Measurements from ENCODE around the gene HADH.

The HADH gene

GRCh38 chr4:108081256-108081655 is 91.6 kb downstream of the HADH start:
- no peak for DNase-seq (ENCODE audit: low read depth)
- no peak for TF ChIP-seq CTCF (IDR thresholded peaks at IDR 0.05; ENCODE audit: control insufficient read depth, insufficient read depth, low read depth, low read length, missing control alignments)
- no peak overlapping the region for H3K4me3 ChIP-seq (ENCODE audit: control insufficient read depth, low read depth, low read length)

Measured in AG09309 (cell line).